Measurements from ENCODE around the gene SERPINA4. TPM values are rescaled to one million over a fixed set of nuclear protein-coding genes. Genes with fewer than 3 reads are reported as not detected.
A peak's percentile ranks its signal among the peaks of the same experiment; 100 is the strongest.
"Not testable (repeated sequence)": the region's sequence is repeated elsewhere in the genome, so short reads cannot be mapped to it uniquely, and the experiment has no call there.

The SERPINA4 gene
- total and polyA plus RNA-seq, 2 experiments from 2014 or later, result not detected

DNA sequence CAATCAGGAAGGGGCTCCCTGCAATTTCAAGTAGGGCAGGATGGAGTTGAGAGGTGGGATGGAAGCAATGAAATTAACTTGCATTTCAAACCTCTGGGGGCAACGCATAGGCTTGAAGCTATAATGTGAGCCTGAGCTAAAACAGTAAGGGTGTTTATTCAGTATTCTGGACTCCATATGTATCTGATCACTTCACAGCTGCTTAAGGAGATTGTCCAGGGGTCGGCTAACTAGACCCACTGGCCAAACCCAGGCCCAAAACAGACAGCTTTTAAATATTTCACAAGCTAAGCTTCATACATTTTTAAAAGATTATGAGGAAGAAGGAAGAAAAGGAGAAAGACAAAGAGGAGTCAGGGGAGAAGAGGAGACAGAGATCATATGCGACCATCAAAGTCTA is 44.1 kb downstream of the SERPINA4 start:
- Histone ChIP-seq H3K27ac (no peak overlapping the region), H3K4me3 (no peak overlapping the region), H3K36me3 (no peaks in the 10 kb centered on the region), H3K4me1 (ENCODE audit: low read depth) (no peaks in the 10 kb centered on the region), H3K27me3 (no peaks in the 10 kb centered on the region), H3K9me3 (ENCODE audit: low read depth) (no peaks in the 10 kb centered on the region)
- no peak for DNase-seq (ENCODE audit: low read depth in 1 of 2, low spot score in 1 of 2)
- TF ChIP-seq CTCF (IDR thresholded peaks at IDR 0.05; ENCODE audit: low read depth, low read length), result no peak

- not testable (repeated sequence) for H3K4me3 ChIP-seq; H3K36me3 ChIP-seq; H3K27me3 ChIP-seq; H3K9me3 ChIP-seq (ENCODE audit: low read depth); DNase-seq (ENCODE audit: low read depth in 1 of 2, low spot score in 1 of 2); H3K4me1 ChIP-seq (ENCODE audit: low read depth); H3K27ac ChIP-seq
Measured at GRCh38 chr14:94608966-94609365, 47.7 kb downstream of the SERPINA4 start.

GRCh38 chr14:94611179-94611578 is 49.9 kb downstream of the SERPINA4 start:
- no peak overlapping the region for H3K4me3 ChIP-seq
- H3K9me3 ChIP-seq (ENCODE audit: low read depth), result no peaks in the 10 kb centered on the region
- no peak overlapping the region for H3K27ac ChIP-seq
- TF ChIP-seq CTCF (IDR thresholded peaks at IDR 0.05; ENCODE audit: low read depth, low read length), result no peak
- H3K4me1 ChIP-seq (ENCODE audit: low read depth), result no peaks in the 10 kb centered on the region
- H3K27me3 ChIP-seq, result no peaks in the 10 kb centered on the region
- no peak for DNase-seq (ENCODE audit: low read depth in 1 of 2, low spot score in 1 of 2)
- no peaks in the 10 kb centered on the region for H3K36me3 ChIP-seq

- H3K9me3 ChIP-seq (ENCODE audit: low read depth), result no peaks in the 10 kb centered on the region
- DNase-seq (ENCODE audit: low read depth in 1 of 2, low spot score in 1 of 2), result peak in 1 of 2 donors; percentile 78
- H3K36me3 ChIP-seq, result no peaks in the 10 kb centered on the region
- no peak within 1 kb of the TSS for H3K27ac ChIP-seq
- H3K4me1 ChIP-seq (ENCODE audit: low read depth), result no peaks in the 10 kb centered on the region
- H3K4me3 ChIP-seq, result no peak within 1 kb of the TSS
- no peaks in the 10 kb centered on the region for H3K27me3 ChIP-seq
- TF ChIP-seq CTCF (IDR thresholded peaks at IDR 0.05; ENCODE audit: low read depth, low read length), result no peak
Measured at GRCh38 chr14:94612174-94612573, 50.9 kb downstream of the SERPINA4 start, which contains the start of gene SERPINA3. SERPINA3 (plus strand) TSS chr14:94612391; CDS start chr14:94614442, 2,051 bp downstream.

GRCh38 chr14:94612580-94613554 is 51.6 kb downstream of the SERPINA4 start:
- Histone ChIP-seq H3K27me3 (no peaks in the 10 kb centered on the region), H3K9me3 (ENCODE audit: low read depth) (no peaks in the 10 kb centered on the region), H3K36me3 (no peaks in the 10 kb centered on the region), H3K4me1 (ENCODE audit: low read depth) (no peaks in the 10 kb centered on the region), H3K4me3 (no peak overlapping the region), H3K27ac (no peak overlapping the region)
- DNase-seq (ENCODE audit: low read depth in 1 of 2, low spot score in 1 of 2), result peak in 1 of 2 donors; percentile 75
- TF ChIP-seq CTCF (IDR thresholded peaks at IDR 0.05; ENCODE audit: low read depth, low read length), result no peak
